ENCODE results near the gene TCF7L1.

The TCF7L1 gene

GRCh38 chr2:85164145-85164569 is 31.0 kb downstream of the TCF7L1 start:
- DNase-seq (ENCODE audit: low spot score), result no peak

GRCh38 chr2:85165088-85165690 is 32.0 kb downstream of the TCF7L1 start:
- DNase-seq (ENCODE audit: low spot score), result no peak

- DNase-seq (ENCODE audit: low spot score), result no peak
These were observed 32.8 kb downstream of the TCF7L1 start for GRCh38 chr2:85166021-85166420.

GRCh38 chr2:85167479-85167878 is 34.3 kb downstream of the TCF7L1 start:
- no peak for DNase-seq (ENCODE audit: low spot score)

- no peak for DNase-seq (ENCODE audit: low spot score)
These were observed 35.8 kb downstream of the TCF7L1 start for GRCh38 chr2:85168942-85169341.

GRCh38 chr2:85169581-85169980 is 36.4 kb downstream of the TCF7L1 start:
- no peak for DNase-seq (ENCODE audit: low spot score)

- DNase-seq (ENCODE audit: low spot score), result no peak
These were observed 37.8 kb downstream of the TCF7L1 start for GRCh38 chr2:85170938-85171475.

- no peak for DNase-seq (ENCODE audit: low spot score)
These were observed 38.7 kb downstream of the TCF7L1 start for GRCh38 chr2:85171916-85172315.

GRCh38 chr2:85173909-85174308 is 40.7 kb downstream of the TCF7L1 start:
- no peak for DNase-seq (ENCODE audit: low spot score)

- DNase-seq (ENCODE audit: low spot score), result no peak
These were observed 41.8 kb downstream of the TCF7L1 start for GRCh38 chr2:85174943-85175342.

GRCh38 chr2:85175369-85176299 is 42.4 kb downstream of the TCF7L1 start:
- DNase-seq (ENCODE audit: low spot score), result peak; percentile 86

- DNase-seq (ENCODE audit: low spot score), result no peak
These were observed 44.0 kb downstream of the TCF7L1 start for GRCh38 chr2:85177031-85177824.

GRCh38 chr2:85178154-85178553 is 45.0 kb downstream of the TCF7L1 start:
- DNase-seq (ENCODE audit: low spot score), result no peak

GRCh38 chr2:85178980-85179411 is 45.8 kb downstream of the TCF7L1 start:
- no peak for DNase-seq (ENCODE audit: low spot score)

- no peak for DNase-seq (ENCODE audit: low spot score)
These were observed 46.3 kb downstream of the TCF7L1 start for GRCh38 chr2:85179541-85179940.

- no peak for DNase-seq (ENCODE audit: low spot score)
These were observed 47.3 kb downstream of the TCF7L1 start for GRCh38 chr2:85180322-85181133.

GRCh38 chr2:85181134-85181631 is 48.0 kb downstream of the TCF7L1 start:
- no peak for DNase-seq (ENCODE audit: low spot score)

- DNase-seq (ENCODE audit: low spot score), result no peak
These were observed 48.8 kb downstream of the TCF7L1 start for GRCh38 chr2:85181844-85182456.

- DNase-seq (ENCODE audit: low spot score), result no peak
These were observed 49.9 kb downstream of the TCF7L1 start for GRCh38 chr2:85183076-85183475.

- no peak for DNase-seq (ENCODE audit: low spot score)
These were observed 50.3 kb downstream of the TCF7L1 start for GRCh38 chr2:85183479-85183878.

- DNase-seq (ENCODE audit: low spot score), result no peak
These were observed 51.0 kb downstream of the TCF7L1 start for GRCh38 chr2:85184231-85184630.
